Right atrium auricular region (tissue), 2 donors: ENCODE measurements around the gene GLRA2. TPM values are rescaled to one million over a fixed set of nuclear protein-coding genes. Genes with fewer than 3 reads are reported as not detected.

Experiments used
- DNase-seq: peaks from one replicate; pipeline ENCODE4 v3.0.0-alpha.2; 2019; ENCODE audit warnings: low spot score
- H3K27ac ChIP-seq, 2 donors: fragments of 200-600 bp; sonication (generic); 1 replicate in 1 of 2; 2 replicates in 1 of 2; pipeline ENCODE4 v1.5.1; 2016 to 2019
- H3K27me3 ChIP-seq, 2 donors: fragments of 200-600 bp; sonication (generic); one replicate each; pipeline versions ENCODE4 v1.5.1 to v1.6.0; 2017 to 2019
- H3K36me3 ChIP-seq: fragments of 200-600 bp; sonication (generic); one replicate; pipeline ENCODE4 v1.5.1; 2016
- H3K4me1 ChIP-seq, 2 donors: fragments of 200-600 bp; sonication (generic); one replicate each; pipeline versions ENCODE4 v1.5.1 to v1.6.0; 2017 to 2019
- H3K4me3 ChIP-seq, 2 donors: fragments of 200-600 bp; sonication (generic); 1 replicate in 1 of 2; 2 replicates in 1 of 2; pipeline ENCODE4 v1.5.1; 2017 to 2019; ENCODE audit warnings: mild to moderate bottlenecking in 1 of 2, moderate library complexity in 1 of 2
- H3K9me3 ChIP-seq, 2 donors: fragments of 200-600 bp; sonication (generic); one replicate each; pipeline ENCODE4 v1.5.1; 2019
- CTCF ChIP-seq, 2 donors: fragments of 200-600 bp; sonication (generic); IDR thresholded peaks; one replicate each; pipeline ENCODE4 v1.5.1; 2019; ENCODE audit warnings: antibody characterized with exemption in 2 of 2
- total RNA-seq, 2 donors: library from RNA; depleted of rRNA; stranded (reverse); fragments of >200 nt; gene quantifications; one replicate each; pipeline ENCODE4 v1.1.0, GENCODE V29; 2016

GLRA2 gene
- total RNA-seq, 2 donors from 2014 or later: not detected

DNA sequence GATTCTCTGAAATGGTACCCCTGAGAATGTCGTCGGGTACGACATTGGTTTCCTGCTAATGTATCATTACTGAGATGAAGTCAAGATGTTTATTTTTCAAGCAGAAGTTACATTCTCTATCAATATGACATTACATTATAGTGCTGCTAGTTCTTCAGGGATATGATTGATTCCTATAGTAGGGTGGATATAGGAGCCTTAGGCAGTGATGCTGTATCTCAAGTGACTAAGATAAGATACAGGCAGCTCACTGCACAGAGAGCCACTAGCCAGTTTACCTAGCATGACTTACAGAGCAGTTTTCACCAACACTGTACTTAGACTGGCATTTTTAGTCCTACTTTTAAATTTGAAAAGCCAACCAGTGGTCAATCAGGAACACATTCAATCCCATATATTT lies 188.6 kb downstream of the GLRA2 start:
- Histone ChIP-seq H3K9me3 (no peaks in the 10 kb centered on the region), H3K4me3 (no peak overlapping the region), H3K27me3 (no peaks in the 10 kb centered on the region), H3K4me1 (no peaks in the 10 kb centered on the region), H3K27ac (no peak overlapping the region), H3K36me3 (no peaks in the 10 kb centered on the region)
- TF ChIP-seq CTCF (IDR thresholded peaks at IDR 0.05): no peak
- no peak for DNase-seq

- Histone ChIP-seq H3K36me3 (no peaks in the 10 kb centered on the region), H3K27ac (no peak overlapping the region), H3K9me3 (no peaks in the 10 kb centered on the region), H3K4me3 (no peak overlapping the region), H3K4me1 (no peaks in the 10 kb centered on the region), H3K27me3 (no peaks in the 10 kb centered on the region)
- TF ChIP-seq CTCF (IDR thresholded peaks at IDR 0.05): no peak
- DNase-seq: no peak
Observed at GRCh38 chrX:14718403-14718802, 189.1 kb downstream of the GLRA2 start.

DNA sequence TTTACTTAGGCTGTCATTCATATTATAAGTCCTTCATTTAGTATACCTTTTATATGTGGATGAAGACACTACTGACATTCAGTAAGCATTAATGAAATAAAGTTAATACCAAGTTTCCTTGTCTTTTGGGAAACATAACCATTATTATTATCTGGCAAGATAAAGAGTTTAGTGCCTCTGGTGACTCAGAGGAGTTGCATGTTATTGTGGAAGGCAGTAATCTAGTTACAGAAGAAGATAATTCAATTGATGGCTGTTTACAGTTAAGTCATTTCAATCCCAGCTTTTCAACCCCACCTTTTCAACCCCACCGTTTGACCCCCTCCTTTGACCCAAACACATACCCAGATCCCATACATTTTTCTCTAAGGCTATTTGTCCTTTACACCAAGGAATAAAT lies 199.7 kb downstream of the GLRA2 start:
- H3K4me1 ChIP-seq: no peaks in the 10 kb centered on the region
- no peaks in the 10 kb centered on the region for H3K9me3 ChIP-seq
- no peaks in the 10 kb centered on the region for H3K27me3 ChIP-seq
- H3K36me3 ChIP-seq: no peaks in the 10 kb centered on the region
- no peak for TF ChIP-seq CTCF (IDR thresholded peaks at IDR 0.05)
- no peak overlapping the region for H3K27ac ChIP-seq
- no peak overlapping the region for H3K4me3 ChIP-seq
- no peak for DNase-seq

- H3K9me3 ChIP-seq: no peaks in the 10 kb centered on the region
- no peak overlapping the region for H3K27ac ChIP-seq
- H3K4me3 ChIP-seq: no peak overlapping the region
- TF ChIP-seq CTCF (IDR thresholded peaks at IDR 0.05): no peak
- DNase-seq: no peak
- H3K27me3 ChIP-seq: no peaks in the 10 kb centered on the region
- no peaks in the 10 kb centered on the region for H3K4me1 ChIP-seq
- no peaks in the 10 kb centered on the region for H3K36me3 ChIP-seq
Observed at GRCh38 chrX:14738643-14739042, 209.3 kb downstream of the GLRA2 start.

GRCh38 chrX:14753441-14753840 lies 224.1 kb downstream of the GLRA2 start:
- Histone ChIP-seq H3K4me1 (no peaks in the 10 kb centered on the region), H3K27ac (no peak overlapping the region), H3K4me3 (no peak overlapping the region), H3K36me3 (no peaks in the 10 kb centered on the region), H3K9me3 (peaks cover 0 to 2% of the 10 kb centered on the region in 2 donors), H3K27me3 (no peaks in the 10 kb centered on the region)
- no peak for TF ChIP-seq CTCF (IDR thresholded peaks at IDR 0.05)
- no peak for DNase-seq

- no peaks in the 10 kb centered on the region for H3K36me3 ChIP-seq
- no peak overlapping the region for H3K4me3 ChIP-seq
- no peaks in the 10 kb centered on the region for H3K27me3 ChIP-seq
- H3K9me3 ChIP-seq: peaks cover 3 to 12% of the 10 kb centered on the region in 2 donors
- H3K27ac ChIP-seq: no peak overlapping the region
- H3K4me1 ChIP-seq: no peaks in the 10 kb centered on the region
- no peak for TF ChIP-seq CTCF (IDR thresholded peaks at IDR 0.05)
- DNase-seq: no peak
Observed at GRCh38 chrX:14758029-14758491, 228.7 kb downstream of the GLRA2 start.
